CD4-positive, alpha-beta T cell treated with Interleukin-1 beta for 1 hour (primary cell): ENCODE results near the gene EPN3.
A peak's percentile ranks its signal among the peaks of the same experiment; 100 is the strongest.

Experiments used
- DNase-seq, 2 donors: peaks; one replicate each; pipeline ENCODE4 v3.0.0-alpha.2; 2020 to 2022

Gene EPN3

GRCh38 chr17:50551433-50551815 lies 18.9 kb downstream of the EPN3 start:
- no peak for DNase-seq

DNA sequence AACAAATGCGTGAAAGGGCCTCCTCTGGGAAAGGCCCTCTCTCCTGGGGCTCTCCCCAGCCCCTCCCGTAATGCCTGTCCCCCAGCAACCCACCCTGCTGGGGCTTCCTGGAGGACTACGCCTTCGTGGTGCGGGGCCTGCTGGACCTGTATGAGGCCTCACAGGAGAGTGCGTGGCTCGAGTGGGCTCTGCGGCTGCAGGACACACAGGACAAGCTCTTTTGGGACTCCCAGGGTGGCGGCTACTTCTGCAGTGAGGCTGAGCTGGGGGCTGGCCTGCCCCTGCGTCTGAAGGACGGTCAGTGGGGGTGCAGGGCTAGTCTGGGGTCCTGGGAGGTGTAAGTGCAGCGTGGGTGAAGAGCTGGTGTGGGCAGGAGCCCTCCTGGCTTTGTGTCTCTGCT lies 19.3 kb downstream of the EPN3 start:
- no peak for DNase-seq

- no peak for DNase-seq
These were observed 21.7 kb downstream of the EPN3 start for GRCh38 chr17:50554201-50554600.

DNA sequence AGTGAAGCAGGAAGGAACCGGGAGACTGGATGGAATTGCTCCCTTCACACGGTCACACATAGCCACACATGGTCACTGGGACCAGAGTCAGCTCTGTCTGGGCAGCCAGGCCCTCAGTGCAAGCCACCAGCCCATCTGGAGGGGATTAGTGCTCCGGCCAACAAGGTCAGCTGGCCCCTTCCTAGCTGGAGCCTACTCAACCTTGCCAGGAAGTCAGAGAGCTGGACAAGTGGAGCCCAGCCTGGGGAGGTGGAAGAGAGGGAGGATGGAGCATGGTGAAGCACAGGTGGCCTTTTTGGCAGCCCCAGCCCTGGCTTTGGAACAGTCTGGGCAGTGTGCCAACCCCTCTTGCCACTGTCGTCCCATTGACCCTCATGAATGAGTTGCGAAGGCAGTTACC lies 24.3 kb downstream of the EPN3 start:
- no peak for DNase-seq

GRCh38 chr17:50557630-50558029 lies 25.1 kb downstream of the EPN3 start:
- no peak for DNase-seq

DNA sequence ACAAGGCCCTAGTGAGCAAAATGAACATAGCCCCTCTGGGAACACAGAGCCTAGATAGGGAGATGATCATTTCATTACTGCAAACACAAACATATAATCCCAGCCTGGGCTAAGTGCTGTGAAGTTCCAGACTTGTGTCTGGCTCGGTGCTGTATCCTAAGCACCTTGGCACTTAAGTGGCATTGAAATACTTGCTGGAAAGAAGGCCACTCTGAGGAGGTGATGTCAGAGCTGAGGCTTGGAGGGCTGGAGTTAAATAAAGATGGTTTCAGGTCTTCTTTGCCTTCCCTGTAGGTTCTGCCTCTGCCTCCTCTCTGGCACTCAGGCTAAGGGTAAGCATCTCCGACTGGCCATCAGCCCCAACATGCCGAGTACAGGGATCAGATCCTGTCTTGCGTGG lies 25.6 kb downstream of the EPN3 start:
- no peak for DNase-seq

GRCh38 chr17:50558581-50558940 lies 26.0 kb downstream of the EPN3 start:
- no peak for DNase-seq

- no peak for DNase-seq
These were observed 26.5 kb downstream of the EPN3 start for GRCh38 chr17:50558941-50559614.

GRCh38 chr17:50559674-50560184 lies 27.2 kb downstream of the EPN3 start:
- DNase-seq = peak in 1 of 2 donors; percentile 21

DNA sequence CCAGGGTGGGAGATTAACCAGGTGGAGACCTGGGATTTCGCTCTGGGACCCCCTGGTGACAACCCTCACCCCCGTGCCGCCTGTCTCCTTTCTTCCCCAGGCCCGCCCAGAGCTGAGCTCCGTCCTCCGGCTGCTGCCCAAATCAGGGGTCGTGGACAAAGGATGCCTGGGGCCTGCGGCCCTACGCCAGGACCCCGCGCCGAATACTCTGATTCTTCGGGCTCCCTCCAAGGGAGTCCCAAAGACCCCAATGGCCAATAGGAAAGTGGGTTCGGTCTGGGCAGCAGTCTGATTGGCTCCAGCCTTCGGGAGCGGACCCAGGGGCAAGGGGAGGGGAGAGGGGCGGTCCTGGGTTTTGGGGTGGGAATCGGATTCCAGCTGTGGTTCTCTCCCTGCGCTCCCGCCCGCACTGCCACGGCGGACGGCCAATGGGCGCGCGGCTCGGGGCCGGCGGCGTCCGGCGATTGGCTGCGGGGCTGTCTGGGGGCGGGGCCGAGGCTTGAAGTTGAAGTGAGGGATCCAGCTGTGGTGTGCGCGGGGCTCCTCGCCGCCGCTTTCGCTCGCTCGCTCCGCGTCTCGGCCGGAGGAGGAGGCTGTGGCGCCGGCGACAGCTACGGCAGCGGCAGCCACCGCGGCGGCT lies 27.8 kb downstream of the EPN3 start, which contains the start of gene CACNA1G:
TSS of gene CACNA1G (plus strand) at position 531 of the 640 bp plus-strand sequence. CDS start 745 bp downstream, outside the sequence.
- peak; percentile 88 to 91 for DNase-seq

- DNase-seq = no peak
These were observed 28.6 kb downstream of the EPN3 start for GRCh38 chr17:50560931-50561745.

DNA sequence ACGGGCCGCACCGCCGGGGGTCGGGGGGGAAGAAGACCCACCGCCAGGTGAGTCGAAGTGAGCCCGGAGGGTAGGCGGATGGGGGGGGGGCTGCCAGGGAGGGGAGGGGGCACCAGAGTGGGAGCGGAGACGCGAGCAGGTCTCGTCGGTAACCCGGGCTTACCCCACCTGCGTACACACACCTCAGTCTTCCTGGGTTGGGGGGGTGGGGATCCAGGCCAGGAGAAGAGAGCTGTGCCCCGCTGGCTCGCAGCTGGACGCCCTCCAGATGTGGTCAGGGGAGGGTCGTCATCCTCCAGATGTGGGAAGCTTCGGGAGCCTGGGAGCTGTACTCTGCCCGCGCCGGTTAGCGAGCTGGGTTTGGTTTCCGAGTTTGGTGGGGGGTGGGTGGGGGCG lies 29.2 kb downstream of the EPN3 start:
- DNase-seq = no peak

DNA sequence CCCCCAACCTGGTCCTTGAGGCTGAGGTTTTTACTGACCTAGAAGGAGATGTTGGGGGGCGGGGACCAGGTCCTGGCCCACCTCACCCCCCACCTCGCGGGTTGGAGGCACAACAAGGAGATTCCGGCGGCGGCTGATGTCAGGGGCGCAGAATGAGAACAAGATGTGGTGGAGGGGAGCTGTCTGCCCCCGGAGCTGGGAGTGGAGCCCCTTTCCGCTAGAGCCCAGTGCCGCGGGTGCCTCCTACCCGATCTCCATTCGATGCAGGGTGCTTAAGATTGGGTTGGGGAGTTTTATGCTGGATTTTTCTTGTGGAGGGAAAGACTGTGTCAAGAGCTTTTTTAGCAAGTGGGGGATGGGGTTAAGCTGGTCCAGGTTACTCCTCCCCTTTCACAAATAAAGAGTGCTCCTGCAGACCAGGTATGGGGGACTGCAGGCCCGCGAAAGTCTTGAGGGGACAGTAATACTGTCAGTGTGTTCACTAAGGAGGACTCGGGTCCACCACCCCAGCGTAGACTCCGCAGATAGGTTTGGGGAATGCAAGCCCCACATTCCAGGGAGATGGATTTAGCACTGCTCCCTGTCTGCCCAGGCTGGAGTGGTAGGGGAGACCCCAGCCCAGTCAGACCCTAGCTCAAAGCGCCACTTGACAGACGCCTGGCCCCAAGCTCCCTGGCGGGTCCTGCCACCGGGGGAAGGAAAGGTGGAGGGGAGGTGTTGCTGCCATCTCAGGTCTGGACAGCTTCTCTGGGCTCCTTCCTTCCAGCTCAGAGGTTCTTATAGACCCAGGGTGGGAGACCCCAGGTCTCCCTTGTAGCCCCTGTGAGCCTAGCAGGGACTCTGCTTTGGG lies 29.9 kb downstream of the EPN3 start:
- DNase-seq = no peak

DNA sequence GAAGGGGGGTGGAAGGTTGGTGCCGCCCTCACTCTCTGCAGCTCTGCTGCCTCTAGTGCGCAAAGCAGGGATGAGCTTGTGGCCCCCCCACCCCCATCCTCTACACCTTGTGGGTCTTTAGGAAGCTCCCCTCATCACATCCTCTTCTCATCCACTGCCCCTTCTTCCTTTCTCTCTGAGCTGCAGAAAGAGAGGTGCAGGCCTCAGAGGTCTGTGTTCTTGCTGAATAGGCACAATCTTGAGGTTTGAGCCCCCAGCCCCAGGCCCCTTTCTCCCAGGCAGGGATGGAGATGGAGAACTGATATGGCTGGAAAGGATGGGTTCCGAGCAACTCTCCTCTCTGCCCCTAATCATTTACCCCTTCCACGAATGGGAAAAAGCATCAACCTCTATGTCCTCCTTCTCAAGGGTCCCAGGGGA lies 30.6 kb downstream of the EPN3 start:
- DNase-seq = no peak

DNA sequence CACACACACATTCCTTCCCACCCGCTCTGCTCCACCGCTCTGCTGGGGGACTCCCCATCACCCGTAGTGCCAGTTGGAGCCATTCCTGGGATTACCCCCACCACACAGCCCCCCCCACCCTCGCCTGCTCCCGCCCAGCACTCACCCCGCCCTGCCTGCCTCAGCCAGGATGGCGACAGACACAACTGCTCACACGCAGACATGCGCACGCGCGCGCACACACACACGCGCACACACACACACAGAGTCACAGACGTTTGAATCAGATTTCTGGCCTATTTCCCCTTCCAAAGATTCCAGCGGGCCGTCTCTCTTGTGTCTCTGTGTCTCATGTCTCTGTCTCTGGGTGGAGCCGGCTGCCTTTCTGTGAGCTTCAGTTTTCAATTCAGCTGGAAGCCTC lies 32.4 kb downstream of the EPN3 start:
- peak in 1 of 2 donors; percentile 35 for DNase-seq

DNA sequence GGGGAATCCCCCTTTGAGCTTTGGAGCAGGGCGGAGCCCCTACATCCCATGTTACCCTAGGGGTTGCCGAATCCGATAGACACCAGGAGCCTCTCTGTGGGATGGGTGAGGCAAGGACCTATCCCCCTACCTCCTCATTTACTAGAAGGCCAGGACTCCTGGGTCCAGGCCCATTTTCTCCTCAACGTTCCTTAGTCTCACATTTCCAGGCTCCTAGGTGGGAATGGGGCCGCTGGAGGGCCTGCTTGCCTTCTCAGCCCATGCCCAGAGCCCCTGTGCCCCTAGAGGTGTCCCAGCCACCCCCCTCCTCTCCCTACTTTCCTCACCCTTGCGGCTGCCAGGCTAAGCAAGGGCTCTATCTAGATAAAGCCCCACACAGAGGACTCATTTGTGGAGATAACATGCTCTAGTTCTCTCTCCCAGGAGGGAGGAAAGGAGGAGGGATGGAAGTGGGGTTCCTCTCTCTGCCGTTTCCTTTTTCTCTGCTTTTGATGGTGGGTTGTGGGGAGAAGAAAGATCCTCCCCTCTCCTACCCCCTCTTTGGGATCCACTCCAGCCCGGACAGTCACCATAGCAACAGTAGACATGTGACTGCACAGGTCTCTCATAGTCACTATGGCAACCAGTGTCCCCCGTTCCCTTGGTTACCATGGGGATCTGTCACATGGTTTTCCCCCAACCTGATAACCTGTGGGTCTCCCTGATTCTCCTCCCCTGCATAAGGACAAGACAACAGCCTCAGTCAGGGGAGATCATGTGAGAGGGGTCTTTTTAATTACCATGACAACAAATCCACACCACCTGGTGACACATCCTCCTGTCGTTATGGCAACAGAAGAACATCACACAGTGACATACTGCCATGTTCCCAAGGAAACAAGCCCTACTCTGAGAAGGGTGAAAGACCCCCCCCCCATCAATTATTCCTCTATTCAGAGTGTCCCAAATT lies 33.1 kb downstream of the EPN3 start:
- peak; percentile 19 to 32 for DNase-seq

- DNase-seq = no peak
These were observed 34.4 kb downstream of the EPN3 start for GRCh38 chr17:50566886-50567285.

DNA sequence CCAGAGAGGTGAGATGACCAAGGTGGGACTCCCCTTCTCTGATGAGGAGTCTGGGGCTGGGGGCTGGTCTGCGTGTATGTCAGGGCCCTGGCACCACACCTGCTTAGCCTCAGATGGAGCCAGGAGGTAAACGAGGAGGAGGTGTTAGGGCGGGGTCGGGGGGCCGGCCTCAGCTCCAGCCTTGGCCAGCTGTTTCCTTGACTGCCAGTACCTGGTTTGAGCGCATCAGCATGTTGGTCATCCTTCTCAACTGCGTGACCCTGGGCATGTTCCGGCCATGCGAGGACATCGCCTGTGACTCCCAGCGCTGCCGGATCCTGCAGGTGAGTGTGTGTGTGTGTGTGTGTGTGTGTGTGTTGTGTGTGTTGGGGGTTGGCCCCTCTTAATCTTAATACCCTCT lies 36.1 kb downstream of the EPN3 start:
- DNase-seq = no peak

- DNase-seq = no peak
These were observed 37.1 kb downstream of the EPN3 start for GRCh38 chr17:50569592-50569991.

GRCh38 chr17:50570032-50570431 lies 37.5 kb downstream of the EPN3 start:
- DNase-seq = no peak

DNA sequence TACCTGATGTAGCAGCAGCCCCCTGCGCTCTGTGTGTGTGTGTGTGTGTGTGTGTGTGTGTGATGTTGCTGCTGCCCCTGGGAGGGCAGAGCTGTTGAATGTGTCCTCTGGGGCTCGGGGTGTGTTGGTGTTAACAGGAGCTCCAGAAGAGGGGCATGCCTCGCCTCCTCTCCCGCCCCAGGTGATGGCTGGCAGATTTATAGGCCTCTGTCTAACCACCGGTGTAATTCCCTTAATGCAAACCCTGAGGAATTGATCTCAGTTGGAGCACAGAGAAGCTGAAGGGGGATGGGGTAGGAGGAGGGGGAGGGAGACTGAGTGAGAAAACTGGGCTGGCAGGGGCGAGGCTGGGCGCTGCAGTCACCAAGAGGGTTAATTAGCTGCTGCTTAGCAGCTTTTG lies 38.0 kb downstream of the EPN3 start:
- no peak for DNase-seq

DNA sequence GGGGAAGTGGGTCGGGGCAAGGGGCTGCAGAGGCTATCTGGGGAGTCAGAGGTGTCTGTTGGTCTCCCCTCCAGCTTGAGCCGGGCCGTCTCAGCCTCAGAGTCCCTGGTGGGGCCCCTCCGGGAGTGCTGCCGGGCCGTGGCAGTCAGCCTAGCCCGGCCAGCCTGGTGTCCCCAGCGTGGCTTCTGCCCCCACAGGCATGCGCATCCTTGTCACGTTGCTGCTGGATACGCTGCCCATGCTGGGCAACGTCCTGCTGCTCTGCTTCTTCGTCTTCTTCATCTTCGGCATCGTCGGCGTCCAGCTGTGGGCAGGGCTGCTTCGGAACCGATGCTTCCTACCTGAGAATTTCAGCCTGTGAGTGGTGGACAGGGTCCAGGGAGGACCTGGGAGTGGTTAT lies 39.1 kb downstream of the EPN3 start:
- DNase-seq = no peak
